K562 (cell line): ENCODE measurements around the gene CRKL. TPM values are rescaled to one million over a fixed set of nuclear protein-coding genes. Genes with fewer than 3 reads are reported as not detected.

Experiments used
- ATF7 ChIP-seq: fragments of 450-650 bp; IDR thresholded peaks from 2 replicates; pipeline ENCODE4 v1.7.1; 2014; ENCODE audit warnings: mild to moderate bottlenecking, moderate library complexity
- CREBBP ChIP-seq: IDR thresholded peaks from one replicate; pipeline ENCODE4 v1.6.1; 2012; ENCODE audit warnings: low read depth, mild to moderate bottlenecking, control low read depth, inconsistent platforms, low read length
- HDAC8 ChIP-seq: fragments of 450-650 bp; IDR thresholded peaks from 2 replicates; pipeline ENCODE4 v1.6.1; 2016; ENCODE audit warnings: mild to moderate bottlenecking, missing genetic modification characterization, moderate library complexity, missing compliant biosample characterization
- MEIS2 ChIP-seq: fragments of 450-650 bp; IDR thresholded peaks from 2 replicates; pipeline ENCODE4 v1.6.1; 2014; ENCODE audit warnings: mild to moderate bottlenecking; ENCODE audit not compliant: partially characterized antibody
- NFATC3 ChIP-seq: fragments of 450-650 bp; IDR thresholded peaks from 2 replicates; pipeline ENCODE4 v1.6.1; 2017; ENCODE audit warnings: mild to moderate bottlenecking
- NFIX ChIP-seq: fragments of 250-450 bp; sonication (Bioruptor Pico); IDR thresholded peaks from 2 replicates; pipeline ENCODE4 v1.4.0; 2020; ENCODE audit warnings: low read depth, mild to moderate bottlenecking, moderate library complexity
- PBX2 ChIP-seq, 2 experiments: IDR thresholded peaks in 1 of 2; conservative IDR thresholded peaks in 1 of 2; 2 replicates each; pipeline ENCODE4 v1.6.1; 2016; ENCODE audit warnings: low read depth in 2 of 2, mild to moderate bottlenecking in 1 of 2, missing compliant biosample characterization in 1 of 2, missing genetic modification characterization in 1 of 2, moderate library complexity in 1 of 2
- RBM22 ChIP-seq: fragments of 200-400 bp; formaldehyde crosslinking; IDR thresholded peaks from 2 replicates; pipeline ENCODE4 v1.6.1; 2018; ENCODE audit warnings: low read length, low read depth; ENCODE audit not compliant: poor library complexity, severe bottlenecking
- RBM39 ChIP-seq: fragments of 200-400 bp; formaldehyde crosslinking; optimal IDR thresholded peaks from 2 replicates; pipeline ENCODE3; 2018; ENCODE audit warnings: low read depth, low read length
- RERE ChIP-seq: sonication (generic); formaldehyde crosslinking; IDR thresholded peaks from 2 replicates; pipeline ENCODE4 v1.8.0; 2023; ENCODE audit warnings: missing genetic modification reagents, mild to moderate bottlenecking, borderline replicate concordance
- WHSC1 ChIP-seq: IDR thresholded peaks from one replicate; pipeline ENCODE4 v1.6.1; 2012; ENCODE audit warnings: low read length, control low read depth, inconsistent platforms
- ZNF124 ChIP-seq: sonication (generic); formaldehyde crosslinking; IDR thresholded peaks from 2 replicates; pipeline ENCODE4 v1.8.1; 2022; ENCODE audit warnings: missing genetic modification reagents
- ZNF232 ChIP-seq: sonication (generic); formaldehyde crosslinking; IDR thresholded peaks from 2 replicates; pipeline ENCODE4 v1.8.0; 2022; ENCODE audit warnings: mild to moderate bottlenecking, missing genetic modification reagents
- ZNF395 ChIP-seq: fragments of 200-800 bp; sonication (Bioruptor generic); IDR thresholded peaks from 2 replicates; pipeline ENCODE4 v1.6.1; 2017; ENCODE audit warnings: missing genetic modification characterization, missing compliant biosample characterization
- ZNF408 ChIP-seq: fragments of 250-450 bp; sonication (Bioruptor Pico); IDR thresholded peaks from 2 replicates; pipeline ENCODE4 v1.4.0; 2020; ENCODE audit warnings: low read depth, mild to moderate bottlenecking, moderate library complexity
- ZNF764 ChIP-seq: fragments of 250-450 bp; sonication (Bioruptor Pico); IDR thresholded peaks from 2 replicates; pipeline ENCODE4 v1.4.0; 2020; ENCODE audit warnings: low read depth, mild to moderate bottlenecking, moderate library complexity
- polyA plus RNA-seq, 8 experiments: library from polyadenylated mRNA; depleted of rRNA in 4 of 8; stranded (reverse) in 5 of 8; unstranded in 3 of 8; fragments of >200 nt; fragmentation: Nextera tagmentation in 2 of 8; fragmentation: Illumina TruSeq in 1 of 8; extraction: Ambion mirVana in 2 of 8; extraction: Trizol in 1 of 8; gene quantifications; 2 replicates each; pipeline versions ENCODE4 v1.2.1 to v1.2.3, GENCODE V29; 2011 to 2014; ENCODE audit warnings: inconsistent platforms in 1 of 8, missing spikeins in 1 of 8
- total RNA-seq, 7 experiments: library from RNA; depleted of rRNA in 6 of 7; stranded (reverse); fragments of >200 nt in 6 of 7; fragmentation: Illumina TruSeq in 2 of 7; extraction: Trizol in 2 of 7; gene quantifications; 2 replicates each; pipeline versions ENCODE4 v1.2.1 to v1.2.3, GENCODE V29; 2011 to 2021; ENCODE audit warnings: low replicate concordance in 1 of 7

CRKL gene
- total and polyA plus RNA-seq, 9 of the 15 experiments (the other 6 are each of a cell fraction or from before 2014, with no cell fraction given): 100 to 263 (median 124) TPM

- 0 out of 2 replicates have a peak, but pooled peaks have one; percentile 18 for TF ChIP-seq NFIX (CRISPR knock-in tag)
- TF ChIP-seq WHSC1: peak; percentile 62
- TF ChIP-seq ZNF124 (CRISPR knock-in tag): 0 out of 2 replicates have a peak, but pooled peaks have one; percentile 1
- TF ChIP-seq RERE (CRISPR knock-in tag): no peak
- TF ChIP-seq ZNF764 (CRISPR knock-in tag): no peak
- no peak for TF ChIP-seq CREBBP
- TF ChIP-seq MEIS2: no peak
- no peak for TF ChIP-seq RBM39
- no peak for TF ChIP-seq NFATC3
- no peak for TF ChIP-seq ZNF232 (CRISPR knock-in tag)
- peak; percentile 75 for TF ChIP-seq HDAC8
- TF ChIP-seq ZNF408 (CRISPR knock-in tag): no peak
- TF ChIP-seq PBX2 (CRISPR knock-in tag; IDR thresholded peaks at IDR 0.05; ENCODE audit: low read depth): no peak
- TF ChIP-seq PBX2 (tag; conservative IDR thresholded peaks at IDR 0.05; ENCODE audit: low read depth): no peak
- no peak for TF ChIP-seq ATF7
- TF ChIP-seq RBM22: no peak
- no peak for TF ChIP-seq ZNF395 (CRISPR knock-in tag)
These were observed 20.0 kb downstream of the CRKL start (continued) for GRCh38 chr22:20937031-20937793.
